ENCODE measurements around the gene TMEM272. TPM values are rescaled to one million over a fixed set of nuclear protein-coding genes. Genes with fewer than 3 reads are reported as not detected.

Gene TMEM272
- polyA plus RNA-seq, 1 of the 3 experiments (the other 2 are of a cell fraction): not detected

GRCh38 chr13:51805313-51805712 lies 39.7 kb downstream of the TMEM272 start:
- Histone ChIP-seq H4K20me1 (ENCODE audit: insufficient read depth) (no peaks in the 10 kb centered on the region), H3F3A (replicated peaks; ENCODE audit: insufficient read depth) (peaks cover 16% of the 10 kb centered on the region), H2AFZ (ENCODE audit: low read depth) (no peak overlapping the region), H3K27me3 (ENCODE audit: insufficient read depth) (no peaks in the 10 kb centered on the region), H3K9me2 (no peaks in the 10 kb centered on the region), H3K9me3 (no peaks in the 10 kb centered on the region), H3K4me3 (ENCODE audit: low read depth in 2 of 2, low read length in 1 of 2) (peak overlapping the region in 1 of 2 experiments; percentile 90; a peak in 1 of 4 replicates), H3K36me3 (replicated peaks in 1 of 2; ENCODE audit: control insufficient read depth in 1 of 2, insufficient read depth in 2 of 2, low read length in 1 of 2) (no peaks in the 10 kb centered on the region), H3K9ac (no peak overlapping the region), H3K27ac (ENCODE audit: low read depth in 2 of 2, low read length in 1 of 2) (no peak overlapping the region), H3K4me2 (peak overlapping the region; percentile 94; the same call in 1 of the 2 replicates), H3K4me1 (ENCODE audit: control insufficient read depth in 1 of 2, insufficient read depth in 2 of 2, low read depth in 1 of 2, low read length in 1 of 2) (peaks cover 19 to 41% of the 10 kb centered on the region in 2 experiments), H3K79me2 (ENCODE audit: insufficient read depth) (0 out of 2 replicates have a peak, but pooled peaks cover 4% of the 10 kb centered on the region)
- POLR2A ChIA-PET: interaction anchor here (0.6 to 1.7 kb wide), 2 partner anchors 19 to 176 kb away, joined by 3 to 9 read pairs; no protein-coding TSS in a partner anchor
- CTCF ChIA-PET: interaction anchor here (0.7 to 1.8 kb wide), 7 partner anchors 8 to 371 kb away, joined by 3 to 8 read pairs (median 4); partner anchors contain the start of gene TMEM272
- no peak for DNase-seq
- WGBS (ENCODE audit: low lambda C conversion rate): 93% methylated on average over 4 of the region's 4 CpGs
- TF ChIP-seq CHD2 (IDR thresholded peaks at IDR 0.05; ENCODE audit: low read length, partially characterized antibody) (no peak), YY1 (IDR thresholded peaks at IDR 0.05; ENCODE audit: low read depth) (no peak), FOXM1 (IDR thresholded peaks at IDR 0.05; ENCODE audit: low read depth) (no peak), SMC3 (IDR thresholded peaks at IDR 0.05; ENCODE audit: low read depth, low read length) (no peak), RXRA (IDR thresholded peaks at IDR 0.05; ENCODE audit: borderline replicate concordance, low read depth) (no peak), IRF3 (IDR thresholded peaks at IDR 0.05; ENCODE audit: low read depth, low read length) (no peak), CTCF (IDR thresholded peaks at IDR 0.05) (no peak), EZH2phosphoT487 (IDR thresholded peaks at IDR 0.05; ENCODE audit: borderline replicate concordance, low read depth) (no peak), NRF1 (IDR thresholded peaks at IDR 0.05; ENCODE audit: low read depth, low read length) (no peak), FOSL2 (IDR thresholded peaks at IDR 0.05; ENCODE audit: borderline replicate concordance, low read depth) (no peak), SIN3A (IDR thresholded peaks at IDR 0.05; ENCODE audit: borderline replicate concordance, low read depth, low read length) (no peak), GATA2 (CRISPR knock-in tag; IDR thresholded peaks at IDR 0.05) (no peak), MAX (IDR thresholded peaks at IDR 0.05; ENCODE audit: low read depth) (no peak), GABPA (IDR thresholded peaks at IDR 0.05; ENCODE audit: low read depth) (no peak), ELF1 (IDR thresholded peaks at IDR 0.05) (no peak), TEAD4 (IDR thresholded peaks at IDR 0.05; ENCODE audit: borderline replicate concordance, insufficient read depth) (no peak), POLR2AphosphoS5 (IDR thresholded peaks at IDR 0.05; ENCODE audit: low read depth, low read length) (no peak), JUND (IDR thresholded peaks at IDR 0.05) (no peak), MEF2A (IDR thresholded peaks at IDR 0.05; ENCODE audit: borderline replicate concordance, low read depth) (no peak)

Data from SK-N-SH (cell line).